Mesothelial cell of epicardium (in vitro differentiated cells): Measurements from ENCODE around the gene AKAP13. TPM values are rescaled to one million over a fixed set of nuclear protein-coding genes. Genes with fewer than 3 reads are reported as not detected.

ENCODE experiments used
- DNase-seq, 2 experiments: peaks; one replicate each; pipeline ENCODE4 v3.0.0; 2021; ENCODE audit warnings: low spot score in 2 of 2; ENCODE audit not compliant: unreplicated experiment in 2 of 2
- H3K27ac Mint-ChIP-seq: 2 replicates; pipeline ENCODE4 v1.8.0; 2021; ENCODE audit warnings: mixed read lengths
- H3K27me3 Mint-ChIP-seq: 2 replicates; pipeline ENCODE4 v1.8.0; 2021; ENCODE audit warnings: low read depth, mixed read lengths
- H3K36me3 Mint-ChIP-seq: 2 replicates; pipeline ENCODE4 v1.8.0; 2021; ENCODE audit warnings: mixed read lengths
- H3K4me1 Mint-ChIP-seq: 2 replicates; pipeline ENCODE4 v1.8.0; 2021; ENCODE audit warnings: mixed read lengths
- H3K4me3 Mint-ChIP-seq: 2 replicates; pipeline ENCODE4 v1.8.0; 2021; ENCODE audit warnings: mild to moderate bottlenecking, moderate library complexity, mixed read lengths
- H3K9me3 Mint-ChIP-seq: 2 replicates; pipeline ENCODE4 v1.8.0; 2021; ENCODE audit warnings: mixed read lengths
- total RNA-seq: library from RNA; stranded (reverse); gene quantifications from 3 replicates; pipeline ENCODE4 v1.2.1, GENCODE V29; 2021
- TF ChIP-seq, protein P1 (sequence below): fragments of 200-600 bp; sonication (generic); IDR thresholded peaks from one replicate; pipeline ENCODE4 v1.5.0; 2021; ENCODE audit warnings: antibody characterized with exemption; ENCODE audit not compliant: unreplicated experiment

Gene AKAP13
- total RNA-seq, 1 donor from 2014 or later: 109 TPM

GRCh38 chr15:85463276-85463892 lies 83.0 kb downstream of the AKAP13 start:
- Mint-ChIP-seq H3K27ac (peak overlapping the region; percentile 40), H3K4me1 (peaks cover 33% of the 10 kb centered on the region), H3K27me3 (no peaks in the 10 kb centered on the region), H3K36me3 (peaks cover 5% of the 10 kb centered on the region), H3K9me3 (no peaks in the 10 kb centered on the region), H3K4me3 (no peak overlapping the region)
- DNase-seq: no peak
- TF ChIP-seq, protein P1, sequence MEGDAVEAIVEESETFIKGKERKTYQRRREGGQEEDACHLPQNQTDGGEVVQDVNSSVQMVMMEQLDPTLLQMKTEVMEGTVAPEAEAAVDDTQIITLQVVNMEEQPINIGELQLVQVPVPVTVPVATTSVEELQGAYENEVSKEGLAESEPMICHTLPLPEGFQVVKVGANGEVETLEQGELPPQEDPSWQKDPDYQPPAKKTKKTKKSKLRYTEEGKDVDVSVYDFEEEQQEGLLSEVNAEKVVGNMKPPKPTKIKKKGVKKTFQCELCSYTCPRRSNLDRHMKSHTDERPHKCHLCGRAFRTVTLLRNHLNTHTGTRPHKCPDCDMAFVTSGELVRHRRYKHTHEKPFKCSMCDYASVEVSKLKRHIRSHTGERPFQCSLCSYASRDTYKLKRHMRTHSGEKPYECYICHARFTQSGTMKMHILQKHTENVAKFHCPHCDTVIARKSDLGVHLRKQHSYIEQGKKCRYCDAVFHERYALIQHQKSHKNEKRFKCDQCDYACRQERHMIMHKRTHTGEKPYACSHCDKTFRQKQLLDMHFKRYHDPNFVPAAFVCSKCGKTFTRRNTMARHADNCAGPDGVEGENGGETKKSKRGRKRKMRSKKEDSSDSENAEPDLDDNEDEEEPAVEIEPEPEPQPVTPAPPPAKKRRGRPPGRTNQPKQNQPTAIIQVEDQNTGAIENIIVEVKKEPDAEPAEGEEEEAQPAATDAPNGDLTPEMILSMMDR: no peak

GRCh38 chr15:85463976-85464375 lies 83.6 kb downstream of the AKAP13 start:
- TF ChIP-seq, protein P1: no peak
- DNase-seq: no peak
- Mint-ChIP-seq H3K4me1 (peaks cover 33% of the 10 kb centered on the region), H3K9me3 (no peaks in the 10 kb centered on the region), H3K27me3 (no peaks in the 10 kb centered on the region), H3K36me3 (peaks cover 5% of the 10 kb centered on the region), H3K27ac (peak overlapping the region; percentile 40), H3K4me3 (no peak overlapping the region)

DNA sequence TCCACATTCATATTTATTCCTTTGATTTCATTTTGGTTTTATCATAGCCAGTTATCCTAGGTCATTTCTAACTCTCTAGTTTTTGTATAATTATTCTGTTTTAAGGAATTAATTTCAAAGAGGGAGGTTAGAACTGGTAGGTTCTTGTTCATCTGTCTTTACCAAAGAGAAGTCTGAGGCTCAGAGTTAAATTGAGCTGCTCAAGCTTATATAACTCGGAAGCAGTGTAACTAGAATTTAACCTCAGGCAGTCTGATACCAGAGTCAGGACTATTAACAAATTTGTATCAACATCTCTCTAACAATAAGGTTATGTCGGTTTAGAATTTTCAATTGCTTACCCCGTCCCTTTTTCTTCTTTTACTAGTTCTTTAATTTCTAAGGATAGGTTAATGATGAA lies 84.1 kb downstream of the AKAP13 start:
- Mint-ChIP-seq H3K9me3 (no peaks in the 10 kb centered on the region), H3K27me3 (no peaks in the 10 kb centered on the region), H3K4me1 (peaks cover 33% of the 10 kb centered on the region), H3K4me3 (no peak overlapping the region), H3K36me3 (peaks cover 5% of the 10 kb centered on the region), H3K27ac (no peak overlapping the region)
- TF ChIP-seq, protein P1: no peak
- no peak for DNase-seq

DNA sequence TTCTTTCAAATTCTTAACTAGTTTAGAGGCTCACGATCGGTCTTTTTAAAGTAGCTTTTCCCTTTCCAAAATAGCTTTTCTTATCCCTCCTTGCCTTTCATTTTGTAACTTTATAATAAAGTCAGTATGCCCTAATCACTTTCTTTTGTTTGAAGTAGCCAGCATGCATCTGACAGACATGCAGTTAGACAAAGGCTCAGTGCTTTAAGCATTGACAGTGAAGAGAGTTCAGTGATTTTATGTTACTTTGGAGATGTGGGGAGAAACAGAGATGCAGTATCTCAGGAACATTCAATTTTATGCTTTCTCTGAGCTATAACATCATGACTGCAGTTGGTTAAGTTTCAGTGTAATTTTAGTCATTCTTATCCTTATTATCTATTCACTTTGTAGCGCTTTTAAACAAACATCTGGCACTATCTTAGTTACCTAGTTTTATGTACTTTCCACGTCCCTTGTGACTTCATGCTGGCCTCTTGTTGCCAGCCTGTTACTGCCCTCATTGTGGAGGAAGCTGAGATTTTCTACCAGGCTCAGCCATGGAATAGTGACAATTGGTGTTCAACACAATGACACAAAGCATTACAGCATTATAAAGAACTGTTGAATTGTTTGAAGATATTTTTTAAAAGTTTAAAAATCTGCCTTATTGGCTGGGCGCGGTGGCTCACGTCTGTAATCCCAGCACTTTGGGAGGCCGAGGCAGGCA lies 90.3 kb downstream of the AKAP13 start:
- H3K4me3 Mint-ChIP-seq: no peak overlapping the region

DNA sequence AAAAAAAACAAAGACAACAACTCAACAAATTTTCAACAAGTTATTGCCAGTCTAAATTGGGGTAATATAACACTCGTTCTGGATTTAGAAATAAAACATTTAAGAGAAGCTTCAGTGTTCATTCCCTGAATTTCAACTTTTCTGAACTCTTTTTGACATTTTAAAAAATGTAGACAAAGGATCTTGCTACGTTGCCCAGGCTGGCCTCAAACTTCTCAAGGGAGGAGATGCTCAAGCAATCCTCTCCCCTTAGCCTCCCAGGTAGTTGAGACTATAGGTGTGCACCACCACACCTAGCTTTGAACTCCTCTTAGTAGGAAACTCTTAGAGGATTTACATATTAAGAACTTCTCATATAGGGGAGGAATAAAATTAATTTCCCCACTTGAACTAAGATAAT lies 91.9 kb downstream of the AKAP13 start:
- no peaks in the 10 kb centered on the region for H3K36me3 Mint-ChIP-seq
- H3K4me1 Mint-ChIP-seq: peaks cover 21% of the 10 kb centered on the region
- TF ChIP-seq, protein P1: no peak
- no peaks in the 10 kb centered on the region for H3K27me3 Mint-ChIP-seq
- H3K4me3 Mint-ChIP-seq: no peak overlapping the region
- no peak overlapping the region for H3K27ac Mint-ChIP-seq
- no peaks in the 10 kb centered on the region for H3K9me3 Mint-ChIP-seq
- no peak for DNase-seq

More for the DNA sequence above, 90.3 kb downstream of the AKAP13 start:
- Mint-ChIP-seq H3K9me3 (no peaks in the 10 kb centered on the region), H3K27me3 (no peaks in the 10 kb centered on the region), H3K4me1 (peaks cover 21% of the 10 kb centered on the region), H3K27ac (peak overlapping the region; percentile 9), H3K36me3 (no peaks in the 10 kb centered on the region)
- DNase-seq: no peak
- TF ChIP-seq, protein P1: no peak
